ENCODE results near the gene GDPD1.

DNA sequence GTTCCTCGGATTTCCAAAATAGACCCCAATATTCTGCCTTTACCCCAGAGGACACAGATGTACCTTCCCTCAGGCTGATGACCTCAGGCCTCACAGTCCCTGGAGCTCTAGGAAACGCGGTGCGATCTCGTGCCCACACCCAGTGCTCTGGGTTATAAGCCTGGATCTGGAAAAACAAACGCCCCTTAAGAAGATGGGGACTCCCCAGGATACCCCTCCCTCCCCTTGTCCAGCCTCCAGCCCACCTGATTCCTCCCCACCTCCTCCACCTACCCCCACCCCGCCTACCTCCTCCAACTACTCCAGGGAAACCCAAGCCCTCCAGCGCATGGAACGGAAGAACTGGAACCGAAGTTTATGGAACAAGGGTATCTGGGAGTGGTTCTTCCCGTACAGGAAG is 45.6 kb upstream of the GDPD1 start:
- TF ChIP-seq POLR2A (IDR thresholded peaks at IDR 0.05) (no peak), CTCF (IDR thresholded peaks at IDR 0.05) (no peak)
